Stimulated activated CD4-positive, alpha-beta T cell treated with anti-CD3 and anti-CD28 coated beads, Interleukin-1b, Interleukin-23, amount 100 ng/mL, for 24 hours (primary cell): ENCODE measurements around the gene TRIM17.

Source experiments
- DNase-seq, 4 experiments: peaks; one replicate each; pipeline ENCODE4 v3.0.0-alpha.2; 2020; ENCODE audit warnings: low read depth in 4 of 4, low spot score in 1 of 4

Gene TRIM17

DNA sequence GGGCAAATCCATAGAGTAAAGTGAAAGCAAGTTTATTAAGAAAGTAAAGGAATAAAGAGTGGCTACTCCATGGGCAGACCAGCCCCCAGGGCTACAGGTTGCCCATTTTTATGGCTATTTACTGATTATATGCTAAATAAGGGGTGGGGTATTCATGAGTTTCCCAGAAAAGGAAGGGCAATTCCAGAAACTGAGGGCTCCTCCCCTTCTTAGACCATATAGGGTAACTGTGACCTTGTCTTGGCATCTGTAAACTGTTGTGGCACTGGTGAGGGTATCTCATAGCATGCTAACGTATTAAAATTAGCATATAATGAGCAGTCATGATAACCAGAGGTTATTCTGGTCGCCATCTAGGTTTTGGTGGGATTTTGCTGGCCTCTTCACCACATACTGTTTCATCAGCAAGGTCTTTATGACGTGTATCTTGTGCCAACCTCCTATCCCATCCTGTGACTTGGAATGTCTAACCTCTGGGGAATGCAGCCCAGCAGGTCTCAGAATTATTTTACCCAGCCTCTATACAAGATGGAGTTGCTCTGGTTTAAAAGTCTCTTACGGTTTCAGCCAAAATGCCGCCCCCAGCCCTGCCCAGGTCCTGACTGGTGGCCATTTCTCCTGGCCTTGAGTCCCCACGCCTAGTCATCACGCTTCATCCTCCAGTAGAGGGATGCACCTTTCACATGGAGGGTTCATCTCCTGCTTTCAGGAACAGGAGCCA lies 982 bp upstream of the TRIM17 start:
- DNase-seq, result no peak

DNA sequence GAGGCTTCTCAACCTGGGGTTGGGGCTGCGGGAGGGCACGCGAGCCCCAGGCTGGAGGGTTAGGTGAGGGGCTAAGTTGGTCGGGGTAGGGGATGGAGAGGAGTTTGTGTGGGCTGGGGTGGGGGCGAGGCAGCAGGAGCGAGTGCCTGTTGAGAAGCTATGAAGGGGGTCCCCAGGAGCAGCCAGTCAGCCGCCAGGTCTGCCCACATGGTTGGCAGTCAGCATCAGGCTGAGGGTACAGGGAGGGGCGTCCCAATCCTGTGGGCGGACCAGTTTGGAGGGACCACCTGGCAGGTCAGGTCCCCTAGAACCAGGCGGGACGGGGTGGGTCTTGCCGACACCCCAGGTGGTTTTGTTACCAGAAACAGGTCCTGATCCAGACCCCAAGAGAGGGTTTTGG lies 400 bp upstream of the TRIM17 start:
- DNase-seq, result no peak

- no peak for DNase-seq
These were observed 826 bp downstream of the TRIM17 start for GRCh38 chr1:228415853-228416216.

DNA sequence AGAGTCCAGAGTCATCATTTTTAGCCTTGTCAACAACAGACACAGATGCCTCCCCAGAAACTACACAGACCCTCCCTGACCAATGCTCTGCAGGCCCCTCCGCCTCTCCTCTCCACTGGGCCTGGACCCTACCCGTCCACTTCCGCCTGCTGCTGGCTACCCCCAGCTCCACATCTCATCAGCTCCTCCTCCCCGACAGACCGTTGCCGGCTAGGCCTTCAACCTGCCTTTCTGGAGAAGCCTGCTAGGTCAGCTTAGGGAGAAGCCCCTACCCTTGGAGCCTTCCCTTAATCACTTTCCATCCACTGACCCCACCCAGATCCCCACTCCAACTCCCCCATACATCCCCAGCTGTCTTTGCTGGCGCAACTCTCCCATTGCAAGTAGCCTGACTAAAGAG lies 1.4 kb downstream of the TRIM17 start:
- no peak for DNase-seq

- DNase-seq, result no peak
These were observed 2.0 kb downstream of the TRIM17 start for GRCh38 chr1:228414511-228415211.

GRCh38 chr1:228413241-228414010 lies 3.2 kb downstream of the TRIM17 start:
- no peak for DNase-seq

DNA sequence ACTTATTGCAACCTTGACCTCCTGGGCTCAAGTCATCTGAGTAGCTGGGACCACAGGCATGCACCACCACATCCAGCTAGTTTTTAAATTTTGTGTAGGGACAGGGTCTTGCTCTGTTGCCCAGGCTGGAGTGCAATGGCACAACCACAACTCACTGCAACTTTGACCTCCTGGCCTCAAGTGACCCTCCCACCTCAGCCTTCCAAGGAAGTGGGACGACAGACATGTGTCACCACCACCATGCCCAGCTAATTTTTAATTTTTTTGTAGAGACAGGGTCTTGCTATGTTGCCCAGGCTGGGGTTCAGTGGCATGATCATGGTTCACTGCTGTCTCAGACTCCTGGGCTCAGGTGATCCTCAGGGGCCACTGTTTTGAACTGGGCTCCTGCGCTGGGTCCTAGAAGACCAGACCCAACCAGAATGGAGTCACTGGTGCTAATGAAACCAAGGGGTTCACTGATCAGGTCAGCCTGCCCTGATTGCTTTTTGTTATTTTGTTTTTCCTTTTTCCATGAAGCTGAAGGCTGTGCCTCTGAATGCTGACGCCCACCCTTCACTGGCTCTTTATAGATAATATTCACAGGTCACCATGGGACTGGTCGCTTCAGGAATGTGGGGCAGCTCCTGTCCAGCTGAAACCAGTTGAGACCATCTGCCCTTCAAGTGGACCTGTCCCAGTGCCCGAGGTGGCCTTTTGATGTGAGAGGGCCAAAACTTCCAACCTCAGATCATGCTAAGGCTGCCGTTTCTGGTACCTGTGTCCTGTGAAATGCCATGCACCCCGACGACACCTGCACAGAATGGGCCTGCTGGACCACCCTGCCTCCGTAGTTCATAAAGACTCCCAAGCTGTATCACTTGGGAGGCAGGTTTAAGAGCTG lies 4.9 kb downstream of the TRIM17 start:
- no peak for DNase-seq

GRCh38 chr1:228411121-228411520 lies 5.5 kb downstream of the TRIM17 start:
- DNase-seq, result no peak

DNA sequence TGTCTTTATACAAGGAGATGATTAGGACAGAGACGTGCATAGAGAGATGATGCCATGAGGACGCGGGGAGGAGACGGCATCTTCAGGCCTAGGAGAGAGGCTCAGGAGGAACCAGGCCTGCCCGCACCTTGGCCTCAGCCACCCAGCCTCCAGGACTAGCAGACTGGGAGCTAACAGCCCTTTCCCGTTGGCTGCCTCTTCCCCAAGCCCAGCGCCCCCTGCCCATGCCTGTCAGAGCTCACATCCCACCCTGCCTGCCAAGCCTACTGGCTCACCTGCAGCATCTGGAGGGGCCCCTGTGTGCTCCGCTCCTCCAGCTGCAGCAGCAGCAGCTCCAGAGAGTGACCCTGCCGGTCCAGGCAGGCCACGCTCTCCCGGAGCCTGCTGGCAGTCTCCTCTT lies 6.0 kb downstream of the TRIM17 start:
- no peak for DNase-seq

- no peak for DNase-seq
These were observed 6.6 kb downstream of the TRIM17 start for GRCh38 chr1:228410015-228410414.

GRCh38 chr1:228408869-228409805 lies 7.5 kb downstream of the TRIM17 start:
- DNase-seq, result no peak

DNA sequence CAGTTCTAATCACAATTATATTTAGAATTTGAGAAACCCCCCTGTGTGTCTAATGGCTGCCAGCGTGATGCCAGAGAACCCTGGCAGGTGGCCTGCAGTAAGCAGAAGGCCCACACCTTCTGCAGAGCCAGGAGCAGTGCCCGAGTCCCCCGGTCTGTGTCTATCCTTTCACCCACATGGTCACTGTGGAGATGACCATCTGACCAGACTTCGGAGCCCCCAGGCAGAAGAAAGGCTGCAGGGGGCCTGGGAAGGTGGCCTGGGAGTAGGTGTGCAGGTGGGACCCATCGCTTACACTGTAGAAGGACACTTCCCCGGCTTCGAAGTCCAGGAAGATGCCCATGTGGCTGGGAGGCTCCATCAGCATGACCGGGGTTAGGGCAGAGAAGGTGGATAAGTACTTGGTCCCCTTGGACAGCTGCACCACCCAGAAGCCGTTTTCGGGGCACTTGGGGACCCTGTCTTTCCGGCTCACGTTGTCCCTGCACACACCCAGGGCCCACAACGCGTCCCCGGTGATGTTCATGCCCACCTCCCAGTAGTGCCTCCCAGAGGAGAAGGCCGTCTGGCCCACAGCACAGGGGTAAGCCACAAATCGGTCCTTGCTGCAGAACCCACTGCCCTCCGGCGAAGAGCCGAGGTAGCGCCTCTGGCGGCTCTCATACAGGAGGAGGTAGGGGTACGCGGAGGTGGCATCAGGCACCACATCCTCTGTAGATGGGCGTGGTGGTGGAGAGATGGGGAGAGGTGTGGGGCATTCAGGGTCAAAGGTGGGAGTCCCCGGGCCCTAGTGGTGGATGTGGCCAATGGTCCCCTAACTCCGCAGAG lies 8.4 kb downstream of the TRIM17 start:
- DNase-seq, result no peak

DNA sequence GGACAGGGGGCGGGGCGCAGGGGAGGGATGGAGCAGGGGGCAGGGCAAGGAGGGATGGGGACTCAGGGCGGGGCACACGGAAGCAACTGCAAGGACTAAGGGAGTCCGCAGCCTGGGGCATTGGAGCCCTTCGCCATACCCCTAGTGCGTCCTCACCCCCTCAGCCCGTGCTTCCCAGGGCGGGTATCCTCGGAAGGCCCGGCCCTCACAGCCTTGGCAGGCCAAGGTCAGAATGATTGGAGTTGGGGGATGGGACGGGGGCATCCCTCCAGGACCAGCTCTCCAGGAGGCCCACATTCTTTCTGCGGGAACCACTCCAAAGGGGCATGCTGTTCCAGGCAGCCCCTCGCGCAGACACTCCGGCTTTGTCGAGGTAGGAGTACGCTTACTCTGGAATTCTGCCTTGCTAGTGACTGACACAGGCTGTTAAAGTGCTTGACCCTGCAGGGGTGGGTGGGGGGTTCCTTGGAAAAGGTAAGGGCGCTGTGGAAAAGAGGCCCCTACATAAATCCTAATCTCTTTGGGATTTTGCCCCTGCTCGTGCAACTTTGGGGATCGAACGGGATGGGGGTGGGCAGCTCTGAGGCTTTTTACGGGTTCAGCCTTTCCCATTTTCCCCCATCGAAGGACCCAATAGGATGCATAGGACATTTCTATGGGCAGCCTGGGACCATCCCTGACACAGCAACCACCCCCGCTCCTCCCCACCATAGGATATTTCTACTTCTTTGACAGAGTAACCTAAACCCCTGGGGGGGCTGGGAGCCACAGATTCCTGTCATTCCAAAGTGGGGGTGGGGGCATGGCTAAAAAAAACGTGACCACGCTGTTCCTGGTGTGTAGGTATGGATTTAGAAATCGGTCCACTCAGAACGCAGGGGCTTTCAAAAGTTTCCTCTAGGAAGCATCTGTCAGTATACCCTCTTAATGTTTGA lies 9.3 kb downstream of the TRIM17 start:
- no peak for DNase-seq

DNA sequence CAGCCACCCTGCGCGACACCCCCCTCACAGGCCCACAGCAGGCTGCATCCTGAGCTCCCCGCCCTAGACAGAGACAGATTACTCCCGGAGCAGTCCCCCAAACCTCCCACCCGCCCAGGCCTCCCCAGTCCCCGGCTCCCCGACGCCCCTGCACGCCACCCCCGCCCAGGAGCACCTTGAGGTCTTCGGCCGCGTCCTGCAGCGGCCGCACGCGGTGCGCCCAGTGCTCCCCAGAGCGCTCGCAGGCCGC lies 10.8 kb downstream of the TRIM17 start:
- DNase-seq, result no peak

- no peak for DNase-seq
These were observed 11.3 kb downstream of the TRIM17 start for GRCh38 chr1:228405200-228405978.

- no peak for DNase-seq
These were observed 12.4 kb downstream of the TRIM17 start for GRCh38 chr1:228404107-228404720.

GRCh38 chr1:228403231-228403631 lies 13.4 kb downstream of the TRIM17 start:
- no peak for DNase-seq
